IMR-90 (cell line): ENCODE measurements around the gene FAM227B. TPM values are rescaled to one million over a fixed set of nuclear protein-coding genes. Genes with fewer than 3 reads are reported as not detected.

Source experiments
- ATAC-seq: fragments of 200-7000 bp; cut with Tn5 transposase; 2 replicates; pipeline ENCODE4 v1.9.1; 2020; ENCODE audit warnings: low read depth, mild to moderate bottlenecking, moderate library complexity
- BruUV-seq: library from RNA; stranded (reverse); fragments of 400-500 nt; replicated peaks from 2 replicates; lab custom pipeline; 2021; lab: Mats Ljungman, UMichigan
- CTCF ChIA-PET: fragments of 300-600 bp; formaldehyde crosslinking; extraction: SDS; loops from one replicate; lab custom pipeline; 2021; ENCODE audit warnings: antibody characterized with exemption; lab: Yijun Ruan, JAX
- POLR2A ChIA-PET: fragments of 300-600 bp; sonication (Branson Sonifier 250); formaldehyde crosslinking; loops from one replicate; lab custom pipeline; 2022; ENCODE audit warnings: antibody characterized with exemption; ENCODE audit not compliant: unreplicated experiment; lab: Charles Lee
- DNase-seq: peaks from one replicate; pipeline ENCODE4 v3.0.0; 2013
- H2AFZ ChIP-seq: replicated peaks from 2 replicates; pipeline ENCODE3; 2013; ENCODE audit warnings: low read length, mild to moderate bottlenecking; ENCODE audit not compliant: poor library complexity
- H2AK5ac ChIP-seq: 2 replicates; pipeline ENCODE4 v1.6.1; 2013; ENCODE audit warnings: low read depth, low read length, inconsistent platforms
- H2AK9ac ChIP-seq: replicated peaks from 2 replicates; pipeline ENCODE3; 2013; ENCODE audit warnings: mild to moderate bottlenecking, low read depth, low read length, moderate library complexity; ENCODE audit not compliant: poor library complexity
- H2BK120ac ChIP-seq: 2 replicates; pipeline ENCODE4 v1.6.1; 2013; ENCODE audit warnings: low read depth, low read length, inconsistent platforms
- H2BK15ac ChIP-seq: 3 replicates; pipeline ENCODE4 v1.6.1; 2013; ENCODE audit warnings: low read depth, low read length, inconsistent platforms
- H2BK20ac ChIP-seq: 2 replicates; pipeline ENCODE4 v1.6.1; 2013; ENCODE audit warnings: low read depth, mild to moderate bottlenecking, inconsistent platforms, low read length, moderate library complexity
- H2BK5ac ChIP-seq: 2 replicates; pipeline ENCODE4 v1.6.1; 2013; ENCODE audit warnings: mild to moderate bottlenecking, low read depth, low read length, inconsistent platforms; ENCODE audit not compliant: poor library complexity, severe bottlenecking
- H3K14ac ChIP-seq: replicated peaks from 2 replicates; pipeline ENCODE4 v1.6.1; 2013; ENCODE audit warnings: low read depth, low read length, inconsistent platforms
- H3K18ac ChIP-seq: 2 replicates; pipeline ENCODE4 v1.6.1; 2013; ENCODE audit warnings: low read depth, low read length, control low read depth
- H3K23ac ChIP-seq: 2 replicates; pipeline ENCODE4 v1.6.1; 2013; ENCODE audit warnings: low read depth, low read length, inconsistent platforms
- H3K27ac ChIP-seq: 2 replicates; pipeline ENCODE4 v1.5.1; 2013; ENCODE audit warnings: mild to moderate bottlenecking, control low read depth, low read length; ENCODE audit not compliant: insufficient read depth
- H3K27me3 ChIP-seq: 2 replicates; pipeline ENCODE4 v1.6.1; 2013; ENCODE audit warnings: low read length; ENCODE audit not compliant: control insufficient read depth, insufficient read depth
- H3K36me3 ChIP-seq: 2 replicates; pipeline ENCODE4 v1.6.1; 2013; ENCODE audit warnings: low read length, mixed read lengths; ENCODE audit not compliant: control insufficient read depth, insufficient read depth
- H3K4ac ChIP-seq: 2 replicates; pipeline ENCODE4 v1.6.1; 2013; ENCODE audit warnings: low read depth, low read length, inconsistent platforms
- H3K4me1 ChIP-seq: 2 replicates; pipeline ENCODE4 v1.6.1; 2013; ENCODE audit warnings: low read length, mixed read lengths; ENCODE audit not compliant: control insufficient read depth, insufficient read depth
- H3K4me2 ChIP-seq: 2 replicates; pipeline ENCODE4 v1.6.1; 2013; ENCODE audit warnings: low read depth, mild to moderate bottlenecking, control low read depth, low read length, moderate library complexity
- H3K4me3 ChIP-seq: 2 replicates; pipeline ENCODE4 v1.5.1; 2013; ENCODE audit warnings: low read depth, mild to moderate bottlenecking, control low read depth, low read length, moderate library complexity; ENCODE audit not compliant: insufficient read depth
- H3K56ac ChIP-seq: 2 replicates; pipeline ENCODE4 v1.6.1; 2013; ENCODE audit warnings: low read length, inconsistent platforms; ENCODE audit not compliant: insufficient read depth; ENCODE audit errors: extremely low read depth
- H3K79me1 ChIP-seq, 2 experiments: 2 replicates each; pipeline ENCODE4 v1.6.1; 2013; ENCODE audit warnings: low read length in 2 of 2, inconsistent platforms in 1 of 2, low read depth in 1 of 2
- H3K9ac ChIP-seq: 2 replicates; pipeline ENCODE4 v1.6.1; 2013; ENCODE audit warnings: low read depth, low read length, control low read depth
- H3K9me1 ChIP-seq: 2 replicates; pipeline ENCODE4 v1.6.1; 2013; ENCODE audit warnings: low read length, inconsistent platforms; ENCODE audit not compliant: insufficient read depth
- H3K9me3 ChIP-seq: 2 replicates; pipeline ENCODE4 v1.6.1; 2013; ENCODE audit warnings: low read length; ENCODE audit not compliant: control insufficient read depth, insufficient read depth
- H4K20me1 ChIP-seq: 2 replicates; pipeline ENCODE4 v1.6.1; 2013; ENCODE audit warnings: low read length, inconsistent platforms; ENCODE audit not compliant: insufficient read depth
- H4K5ac ChIP-seq: 2 replicates; pipeline ENCODE4 v1.6.1; 2013; ENCODE audit warnings: mild to moderate bottlenecking, low read depth, low read length, control low read depth
- H4K8ac ChIP-seq, 2 experiments: 2 replicates each; pipeline ENCODE4 v1.6.1; 2013; ENCODE audit warnings: low read depth in 2 of 2, low read length in 2 of 2, control low read depth in 1 of 2, inconsistent platforms in 1 of 2
- H4K91ac ChIP-seq: 2 replicates; pipeline ENCODE4 v1.6.1; 2013; ENCODE audit warnings: low read depth, low read length, inconsistent platforms; ENCODE audit not compliant: insufficient read depth
- BHLHE40 ChIP-seq: fragments of 150-350 bp; IDR thresholded peaks from 2 replicates; pipeline ENCODE4 v1.6.1; 2016; ENCODE audit warnings: mild to moderate bottlenecking, low read depth, low read length
- CEBPB ChIP-seq: IDR thresholded peaks from 2 replicates; pipeline ENCODE4 v1.6.1; 2012; ENCODE audit warnings: low read depth, low read length, improper control_type of control experiment
- CHD1 ChIP-seq: IDR thresholded peaks from 2 replicates; pipeline ENCODE4 v1.6.1; 2012; ENCODE audit warnings: low read depth, low read length, improper control_type of control experiment
- ELK1 ChIP-seq: fragments of 150-350 bp; IDR thresholded peaks from 2 replicates; pipeline ENCODE4 v1.6.1; 2016; ENCODE audit warnings: low read depth, mild to moderate bottlenecking, low read length, moderate library complexity, borderline replicate concordance
- FOS ChIP-seq: fragments of 150-350 bp; IDR thresholded peaks from 2 replicates; pipeline ENCODE4 v1.6.1; 2016; ENCODE audit warnings: low read depth, low read length
- MAZ ChIP-seq: IDR thresholded peaks from 2 replicates; pipeline ENCODE4 v1.6.1; 2012; ENCODE audit warnings: low read depth, mild to moderate bottlenecking, low read length, improper control_type of control experiment, moderate library complexity, borderline replicate concordance
- MXI1 ChIP-seq: IDR thresholded peaks from 2 replicates; pipeline ENCODE4 v1.6.1; 2012; ENCODE audit warnings: low read depth, mild to moderate bottlenecking, low read length, moderate library complexity, borderline replicate concordance
- NFE2L2 ChIP-seq: fragments of 150-350 bp; IDR thresholded peaks from 2 replicates; pipeline ENCODE4 v1.6.1; 2016; ENCODE audit warnings: low read depth, mild to moderate bottlenecking, low read length
- POLR2A ChIP-seq: IDR thresholded peaks from 2 replicates; pipeline ENCODE4 v1.6.1; 2012; ENCODE audit warnings: mild to moderate bottlenecking, low read depth, low read length
- RAD21 ChIP-seq: IDR thresholded peaks from 2 replicates; pipeline ENCODE4 v1.6.1; 2012; ENCODE audit warnings: low read length, improper control_type of control experiment
- RCOR1 ChIP-seq: IDR thresholded peaks from 2 replicates; pipeline ENCODE4 v1.6.1; 2012; ENCODE audit warnings: mild to moderate bottlenecking, low read length, improper control_type of control experiment; ENCODE audit not compliant: insufficient replicate concordance
- RFX5 ChIP-seq: IDR thresholded peaks from 2 replicates; pipeline ENCODE4 v1.8.0; 2012; ENCODE audit warnings: low read depth, mild to moderate bottlenecking, low read length, moderate library complexity
- SMC3 ChIP-seq: fragments of 150-350 bp; IDR thresholded peaks from 2 replicates; pipeline ENCODE4 v1.6.1; 2016; ENCODE audit warnings: low read depth, mild to moderate bottlenecking, antibody characterized with exemption, low read length, moderate library complexity
- USF2 ChIP-seq: fragments of 150-350 bp; IDR thresholded peaks from 2 replicates; pipeline ENCODE4 v1.6.1; 2017; ENCODE audit warnings: mild to moderate bottlenecking, antibody characterized with exemption, low read length, low read depth
- WGBS, 2 experiments: methylation state at CpG; one replicate each; pipeline versions ENCODE4 v1.1.5 to v1.1.7; 2013; ENCODE audit warnings: missing lambda C conversion rate in 2 of 2; ENCODE audit not compliant: insufficient read length in 1 of 2; ENCODE audit errors: extremely low coverage in 2 of 2; 5-methylcytosine and 5-hydroxymethylcytosine counted together
- dilution Hi-C: fragments of 300-500 bp; cut with HindIII; formaldehyde crosslinking; loops from one replicate; pipeline ENCODE4 v1.14.3; 2018; ENCODE audit warnings: low sequenced_read_pairs; ENCODE audit not compliant: unreplicated experiment
- in situ Hi-C: fragments of 300-500 bp; cut with MboI; formaldehyde crosslinking; loops from 3 replicates; pipeline ENCODE4 v1.14.3; 2019; ENCODE audit warnings: low sequenced_read_pairs, inconsistent platforms, mixed read lengths
- intact Hi-C: fragments of 100-400 bp; cut with micrococcal nuclease; formaldehyde crosslinking; loops from 2 replicates; pipeline ENCODE4 v1.10.0; 2022
- polyA plus RNA-seq, 3 experiments: library from polyadenylated mRNA; depleted of rRNA; stranded (reverse); fragments of >200 nt; gene quantifications; 2 replicates each; pipeline ENCODE4 v1.2.3, GENCODE V29; 2012; ENCODE audit warnings: low replicate concordance in 1 of 3
- total RNA-seq: library from RNA; depleted of rRNA; stranded (reverse); fragments of >200 nt; gene quantifications from 2 replicates; pipeline ENCODE4 v1.2.3, GENCODE V29; 2012

FAM227B gene
- total and polyA plus RNA-seq, 2 of the 4 experiments (the other 2 are of a cell fraction) = 1.8 to 3.0 TPM

DNA sequence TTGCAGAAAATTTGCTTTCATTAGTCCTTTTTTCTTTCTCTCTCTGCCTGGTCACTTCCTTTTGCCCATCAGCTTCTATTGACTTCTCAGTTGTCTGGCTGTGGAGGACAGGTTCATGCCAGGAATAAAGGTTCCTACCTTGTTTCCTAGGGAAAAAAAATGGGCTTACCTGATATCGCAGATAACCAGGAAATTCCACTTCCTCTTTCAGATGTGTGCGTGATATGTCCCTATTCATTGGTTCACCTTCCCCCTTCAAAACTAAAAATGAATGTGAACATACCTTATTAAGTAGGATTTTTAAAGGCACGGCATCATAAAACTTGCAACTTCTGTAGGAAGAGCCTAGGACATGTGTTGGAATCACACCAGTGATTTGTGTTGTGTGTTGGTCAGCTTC lies 317.6 kb downstream of the FAM227B start:
- POLR2A ChIA-PET = no interaction called here
- DNase-seq (no peak), ATAC-seq (no peak)
- no peaks in the 10 kb centered on the region for H3K9me1 ChIP-seq
- no peaks in the 10 kb centered on the region for H3K4me1 ChIP-seq
- no peak overlapping the region for H2AFZ ChIP-seq
- no peaks in the 10 kb centered on the region for H4K20me1 ChIP-seq
- H3K36me3 ChIP-seq = peaks cover 3% of the 10 kb centered on the region
- H2BK5ac ChIP-seq = no peak overlapping the region
- H3K4me2 ChIP-seq = no peak overlapping the region
- no peak overlapping the region for H2BK20ac ChIP-seq
- no peak overlapping the region for H2AK9ac ChIP-seq
- no peak overlapping the region for H4K91ac ChIP-seq
- CTCF ChIA-PET = no interaction called here
- H2AK5ac ChIP-seq = no peak overlapping the region
- no peak overlapping the region for H3K4me3 ChIP-seq
- in situ Hi-C loops (no loop called here), dilution Hi-C loops (no loop called here), intact Hi-C loops (no loop called here)
- BruUV-seq = no TSS peak
- no peak overlapping the region for H3K14ac ChIP-seq
- H4K8ac ChIP-seq = no peak overlapping the region
- no peak overlapping the region for H2BK15ac ChIP-seq
- no peak overlapping the region for H4K5ac ChIP-seq
- H3K56ac ChIP-seq = no peak overlapping the region
- no peaks in the 10 kb centered on the region for H3K27me3 ChIP-seq
- WGBS, 2 experiments = no CpG with 5 or more reads among the region's 3 CpGs
- no peak overlapping the region for H3K9ac ChIP-seq
- no peak overlapping the region for H3K27ac ChIP-seq
- no peaks in the 10 kb centered on the region for H3K9me3 ChIP-seq
- no peak overlapping the region for H2BK120ac ChIP-seq
- H3K23ac ChIP-seq = no peak overlapping the region
- H3K18ac ChIP-seq = no peak overlapping the region
- TF ChIP-seq RCOR1 = no peak
- no peak for TF ChIP-seq MAZ
- no peak for TF ChIP-seq MXI1
- no peak for TF ChIP-seq SMC3
- no peak for TF ChIP-seq POLR2A
- TF ChIP-seq CHD1 = no peak
- TF ChIP-seq NFE2L2 = no peak
- no peak for TF ChIP-seq FOS
- TF ChIP-seq RAD21 = no peak
- TF ChIP-seq CEBPB = no peak
- TF ChIP-seq USF2 = no peak
- no peak for TF ChIP-seq RFX5
- TF ChIP-seq BHLHE40 = no peak
- TF ChIP-seq ELK1 = no peak
- H3K79me1 ChIP-seq = peaks cover 20% of the 10 kb centered on the region in 2 experiments
- no peak overlapping the region for H3K4ac ChIP-seq
